ENCODE results near the gene LRRC7. TPM values are rescaled to one million over a fixed set of nuclear protein-coding genes. Genes with fewer than 3 reads are reported as not detected.
"Not testable (repeated sequence)": the region's sequence is repeated elsewhere in the genome, so short reads cannot be mapped to it uniquely, and the experiment has no call there.

Gene LRRC7
- polyA plus RNA-seq, 10 donors: 9.3 to 32.3 (median 16.7) TPM

GRCh38 chr1:69947837-69948236, 380.1 kb downstream of the LRRC7 start:
- DNase-seq: no peak

DNA sequence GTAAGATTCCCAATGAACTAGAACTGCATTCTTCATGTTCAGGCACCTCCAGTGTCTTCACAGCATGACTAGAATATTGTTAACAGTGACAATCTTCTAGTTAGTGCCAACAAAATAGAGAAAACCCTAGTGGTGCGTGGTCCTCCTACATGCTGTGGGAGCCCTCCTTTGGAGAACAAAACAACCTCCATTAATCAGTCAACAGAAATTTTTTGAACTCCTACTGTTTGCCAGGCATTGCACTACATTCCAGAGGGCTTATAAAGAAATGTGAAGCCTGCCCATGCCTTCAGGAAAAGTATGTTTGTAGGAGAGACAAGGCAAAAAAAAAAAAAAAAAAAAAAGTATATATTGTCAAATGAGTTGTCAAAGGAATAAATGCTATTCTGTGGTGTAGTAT, 385.0 kb downstream of the LRRC7 start:
- no peak for DNase-seq

- DNase-seq: not testable (repeated sequence)
Measured at GRCh38 chr1:69962452-69962851, 394.7 kb downstream of the LRRC7 start.

DNA sequence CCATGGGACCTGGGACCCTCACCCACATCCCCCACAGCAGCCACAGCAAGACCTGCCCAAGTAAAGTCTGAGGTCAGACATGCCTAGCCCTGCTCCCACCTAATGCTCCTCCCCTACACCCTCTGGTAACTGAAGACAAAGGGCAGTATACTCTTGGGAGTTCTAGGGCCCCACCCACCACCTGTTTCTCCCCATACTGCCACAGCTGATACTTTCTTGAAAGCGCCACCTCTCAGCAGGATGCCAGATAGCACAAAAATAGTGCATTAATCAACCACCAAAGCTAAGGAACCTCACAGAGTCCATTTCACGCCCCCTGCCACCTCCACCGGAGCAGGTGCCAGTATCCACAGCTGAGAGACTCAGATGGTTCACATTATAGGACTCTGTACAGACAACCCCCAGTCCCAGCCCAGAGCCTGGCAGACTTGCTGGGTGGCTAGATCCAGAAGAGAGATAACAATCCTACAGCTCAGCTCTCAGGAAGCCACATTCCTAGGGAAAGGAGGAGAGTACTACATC, 399.6 kb downstream of the LRRC7 start:
- DNase-seq: no peak

DNA sequence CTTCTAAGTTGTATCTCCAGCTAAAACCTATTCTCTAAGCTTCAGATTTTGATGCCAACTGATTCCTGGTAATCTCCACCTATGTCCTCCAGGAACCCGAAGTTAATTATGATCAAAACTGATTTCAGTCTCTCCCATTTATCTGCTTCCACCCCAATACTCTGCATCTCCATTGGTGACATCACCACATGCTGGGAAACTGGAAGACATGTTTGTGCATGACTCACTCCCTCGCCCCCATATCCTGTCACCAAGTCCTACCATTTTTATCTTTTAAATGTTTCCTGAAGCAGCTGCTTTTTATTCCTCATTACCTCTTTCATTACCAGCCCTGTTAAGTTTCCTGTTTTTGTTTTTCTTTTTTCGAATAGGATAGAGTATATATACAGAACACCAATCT, 409.2 kb downstream of the LRRC7 start:
- DNase-seq: no peak

GRCh38 chr1:69982992-69983391, 415.3 kb downstream of the LRRC7 start:
- peak in 1 of 3 donors; percentile 61 for DNase-seq

GRCh38 chr1:69985376-69985775, 417.7 kb downstream of the LRRC7 start:
- no peak for DNase-seq

- no peak for DNase-seq
Measured at GRCh38 chr1:69985901-69986439, 418.2 kb downstream of the LRRC7 start.

GRCh38 chr1:69987881-69988280, 420.2 kb downstream of the LRRC7 start:
- no peak for DNase-seq

DNA sequence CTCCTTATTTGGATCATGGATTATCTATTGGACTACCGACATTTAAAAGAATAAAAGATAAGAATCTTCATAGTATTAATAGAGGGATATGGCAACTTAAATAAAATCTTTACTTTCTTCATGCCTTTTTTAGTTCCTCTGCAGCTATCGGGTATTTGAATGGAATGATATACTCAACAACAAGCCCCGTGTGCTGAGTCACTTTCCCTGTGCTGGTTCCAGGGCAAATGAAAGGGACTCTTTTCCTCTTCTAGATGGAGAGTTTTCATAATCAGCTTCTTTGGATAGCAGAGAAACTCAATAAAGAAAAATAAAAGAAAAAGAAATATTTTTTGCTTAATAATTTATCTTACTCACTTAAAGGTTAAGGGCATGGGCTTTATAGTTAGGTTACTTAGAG, 423.9 kb downstream of the LRRC7 start:
- DNase-seq: no peak

DNA sequence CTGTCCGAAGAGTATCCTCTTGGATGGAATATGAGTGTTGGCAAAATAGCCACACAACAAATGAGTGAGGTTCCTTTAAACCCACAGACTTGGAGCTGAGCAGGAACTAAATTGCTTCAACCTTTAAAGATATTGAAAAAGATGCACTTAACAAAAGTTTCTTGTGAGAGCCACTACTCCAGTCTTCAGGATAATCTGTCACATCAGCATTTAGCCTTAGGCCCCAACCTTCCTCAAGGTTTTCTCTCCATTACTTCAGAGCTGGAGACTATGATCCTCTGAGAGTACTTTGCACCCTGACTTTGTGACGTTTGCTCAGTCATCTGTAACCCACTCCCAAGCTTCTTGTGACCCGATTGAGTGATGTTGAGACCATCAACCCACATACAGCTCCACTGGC, 424.9 kb downstream of the LRRC7 start:
- DNase-seq: peak in 1 of 3 donors; percentile 13

GRCh38 chr1:69993810-69994209, 426.1 kb downstream of the LRRC7 start:
- peak in 2 of 3 donors; percentile 69 to 87 for DNase-seq

GRCh38 chr1:69994241-69994640, 426.5 kb downstream of the LRRC7 start:
- DNase-seq: no peak

DNA sequence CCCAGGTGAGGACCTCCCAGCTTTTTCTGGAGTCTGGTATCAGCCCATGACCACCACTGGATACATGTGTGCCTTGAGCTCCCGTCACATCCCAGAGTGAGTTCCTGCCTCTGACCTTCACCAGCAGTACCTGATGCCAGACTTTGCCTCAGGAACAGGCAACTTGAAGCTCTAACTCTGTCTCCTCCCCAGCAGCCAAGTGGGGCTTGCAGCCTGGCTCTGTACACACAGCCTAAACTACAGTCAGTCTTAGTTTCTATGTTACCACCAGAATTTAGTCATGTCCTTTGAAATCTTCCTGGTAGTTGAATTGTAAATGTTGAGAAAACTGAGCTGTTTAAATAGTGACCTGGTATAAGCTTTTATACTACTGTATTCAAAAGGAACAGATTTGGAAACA, 431.1 kb downstream of the LRRC7 start:
- no peak for DNase-seq

DNA sequence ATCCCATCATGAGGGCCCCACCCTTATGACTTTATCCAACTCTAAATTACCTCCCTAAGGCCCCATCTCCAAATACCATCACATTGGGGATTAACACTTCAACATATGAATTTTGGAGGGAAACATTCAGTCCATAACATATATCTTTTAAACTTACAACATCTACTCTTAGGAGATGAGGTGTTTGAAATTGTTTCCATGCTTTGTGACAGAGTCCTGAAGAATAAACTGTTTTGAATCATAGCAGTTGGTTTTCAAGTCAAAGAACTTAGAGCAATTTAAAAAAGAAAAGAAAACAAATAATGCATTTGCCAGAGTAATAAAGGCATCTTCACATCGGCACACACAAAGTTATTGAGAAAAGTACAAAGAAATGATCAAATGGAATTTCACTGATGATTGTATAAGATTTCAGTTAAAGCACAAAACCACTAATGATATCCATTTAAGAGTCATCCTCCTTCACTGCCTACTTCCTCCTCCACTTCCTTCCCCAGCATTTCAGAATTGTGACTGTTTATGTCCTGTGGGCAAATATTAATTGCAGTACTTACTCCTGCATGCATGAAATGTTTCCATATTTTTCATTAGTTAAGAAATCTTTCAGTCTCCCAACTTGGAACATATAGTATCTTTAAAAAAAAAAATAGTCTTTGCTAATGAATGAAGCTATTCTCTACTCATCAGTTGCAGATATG, 435.6 kb downstream of the LRRC7 start:
- no peak for DNase-seq

DNA sequence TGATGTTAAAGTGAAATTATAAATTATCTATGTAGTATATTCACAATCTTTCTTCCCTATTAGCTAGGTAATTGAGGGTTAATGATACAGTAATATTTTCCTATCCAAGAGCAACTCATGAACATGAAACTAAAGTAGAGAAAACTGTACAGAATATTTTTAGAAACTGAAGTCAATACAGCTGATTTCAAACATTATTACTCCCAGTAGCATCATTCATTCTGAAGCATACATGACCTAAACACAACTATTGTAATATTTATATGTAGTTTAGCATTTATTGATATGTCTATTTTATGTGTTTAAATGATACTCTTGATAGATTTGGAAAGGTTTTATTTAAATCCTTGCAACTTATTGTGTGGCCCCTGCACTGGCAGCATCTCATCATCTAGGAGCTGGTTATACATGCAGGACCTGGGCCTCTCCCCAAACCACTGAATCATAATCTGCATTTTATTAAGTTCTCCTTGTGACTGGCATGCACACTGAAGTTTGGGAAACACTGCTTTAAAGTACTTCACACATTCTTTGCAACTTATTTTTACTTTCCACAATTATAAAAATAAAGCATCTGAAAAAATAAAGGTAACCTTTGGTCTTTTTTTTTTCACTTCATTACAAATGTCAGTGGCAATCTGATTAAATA, 437.8 kb downstream of the LRRC7 start:
- peak in 2 of 3 donors; percentile 29 to 71 for DNase-seq

GRCh38 chr1:70008660-70009059, 440.9 kb downstream of the LRRC7 start:
- DNase-seq: no peak

GRCh38 chr1:70017770-70018169, 450.0 kb downstream of the LRRC7 start:
- DNase-seq: no peak

DNA sequence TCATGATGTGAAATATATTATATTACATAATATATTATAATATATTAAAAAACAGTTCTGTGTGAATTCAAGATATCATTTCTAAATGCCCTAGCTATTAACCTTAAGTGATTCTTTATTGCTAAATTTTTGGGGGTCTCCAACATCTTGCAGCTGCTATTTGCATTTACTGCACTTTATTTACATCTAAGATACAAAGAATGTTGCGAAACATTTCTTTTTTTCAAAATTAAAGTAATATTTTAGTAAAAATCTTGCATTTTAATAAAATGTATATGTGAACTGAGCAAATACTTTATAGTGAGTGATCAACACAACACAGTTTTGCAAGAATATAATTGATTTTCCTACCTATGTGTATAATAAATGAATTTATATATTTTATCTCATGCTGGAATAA, 456.6 kb downstream of the LRRC7 start:
- DNase-seq: no peak

DNA sequence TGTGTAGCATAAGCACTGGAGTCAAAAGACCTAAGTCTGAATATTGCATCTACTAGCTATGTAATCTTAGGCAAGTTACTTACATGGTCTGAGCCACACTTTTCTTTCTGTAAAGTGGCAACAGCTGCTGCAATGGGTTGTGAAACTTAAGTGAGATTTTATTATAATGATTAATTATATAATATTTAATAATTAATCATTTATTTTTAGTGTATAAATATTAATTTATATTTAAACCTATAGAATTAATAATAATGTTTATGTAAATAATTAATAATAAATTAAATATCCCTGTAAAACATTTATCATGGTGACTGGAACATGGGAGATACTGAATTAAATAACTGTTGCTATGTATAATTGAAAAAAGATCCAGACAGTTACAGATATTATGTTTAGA, 457.3 kb downstream of the LRRC7 start:
- no peak for DNase-seq

- DNase-seq: peak; percentile 21 to 75 (median 54)
Measured at GRCh38 chr1:70025846-70026245, 458.1 kb downstream of the LRRC7 start.

DNA sequence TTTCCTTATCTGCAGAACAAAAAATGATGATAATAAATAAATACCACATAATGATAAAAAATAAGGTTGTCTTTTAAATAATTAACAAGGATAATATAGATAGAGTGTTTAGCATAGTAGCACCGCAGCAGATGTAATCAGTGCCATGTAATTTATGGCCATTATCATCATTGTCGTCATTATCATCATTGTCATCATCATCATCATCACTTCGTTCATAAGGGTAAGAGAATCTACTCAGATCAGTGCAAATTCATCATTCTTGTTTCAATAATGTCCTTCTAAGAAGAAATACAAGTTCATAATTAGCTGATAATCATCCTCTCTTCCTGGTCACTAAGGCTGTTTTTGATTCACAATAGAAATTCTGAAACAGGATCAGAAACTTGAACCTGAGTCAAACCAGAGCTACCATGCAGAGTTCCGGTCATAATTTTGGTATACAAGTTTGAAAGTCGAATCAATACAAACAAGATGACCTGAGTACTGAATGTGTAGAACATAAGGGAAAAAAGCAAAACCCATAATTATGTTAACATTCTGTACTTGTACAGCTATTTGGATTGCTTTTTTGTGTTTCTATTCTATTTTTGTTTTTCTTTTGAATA, 465.6 kb downstream of the LRRC7 start:
- no peak for DNase-seq

- no peak for DNase-seq
Measured at GRCh38 chr1:70033936-70034335, 466.2 kb downstream of the LRRC7 start.
